Fibroblast of the aortic adventitia (primary cell): ENCODE results near the gene NBAS. TPM values are rescaled to one million over a fixed set of nuclear protein-coding genes. Genes with fewer than 3 reads are reported as not detected.

Experiments
- DNase-seq: peaks from one replicate; pipeline ENCODE4 v3.0.0-alpha.2; 2010; ENCODE audit warnings: low read depth
- H3K4me3 ChIP-seq: 2 replicates; pipeline ENCODE4 v1.5.1; 2011; ENCODE audit warnings: low read depth, mild to moderate bottlenecking, control low read depth, low read length, moderate library complexity
- total RNA-seq: library from RNA; depleted of rRNA; stranded (reverse); fragments of >200 nt; gene quantifications from 2 replicates; pipeline ENCODE4 v1.2.3, GENCODE V29; 2012; ENCODE audit warnings: low replicate concordance
- TF ChIP-seq, protein P1 (sequence below): IDR thresholded peaks from 2 replicates; pipeline ENCODE4 v1.5.1; 2011; ENCODE audit warnings: mild to moderate bottlenecking, low read length, control low read depth, inconsistent platforms; ENCODE audit not compliant: insufficient read depth

The NBAS gene
- total RNA-seq, 1 donor = 76.0 TPM

- no peak for DNase-seq
- no peak overlapping the region for H3K4me3 ChIP-seq
- TF ChIP-seq, protein P1, sequence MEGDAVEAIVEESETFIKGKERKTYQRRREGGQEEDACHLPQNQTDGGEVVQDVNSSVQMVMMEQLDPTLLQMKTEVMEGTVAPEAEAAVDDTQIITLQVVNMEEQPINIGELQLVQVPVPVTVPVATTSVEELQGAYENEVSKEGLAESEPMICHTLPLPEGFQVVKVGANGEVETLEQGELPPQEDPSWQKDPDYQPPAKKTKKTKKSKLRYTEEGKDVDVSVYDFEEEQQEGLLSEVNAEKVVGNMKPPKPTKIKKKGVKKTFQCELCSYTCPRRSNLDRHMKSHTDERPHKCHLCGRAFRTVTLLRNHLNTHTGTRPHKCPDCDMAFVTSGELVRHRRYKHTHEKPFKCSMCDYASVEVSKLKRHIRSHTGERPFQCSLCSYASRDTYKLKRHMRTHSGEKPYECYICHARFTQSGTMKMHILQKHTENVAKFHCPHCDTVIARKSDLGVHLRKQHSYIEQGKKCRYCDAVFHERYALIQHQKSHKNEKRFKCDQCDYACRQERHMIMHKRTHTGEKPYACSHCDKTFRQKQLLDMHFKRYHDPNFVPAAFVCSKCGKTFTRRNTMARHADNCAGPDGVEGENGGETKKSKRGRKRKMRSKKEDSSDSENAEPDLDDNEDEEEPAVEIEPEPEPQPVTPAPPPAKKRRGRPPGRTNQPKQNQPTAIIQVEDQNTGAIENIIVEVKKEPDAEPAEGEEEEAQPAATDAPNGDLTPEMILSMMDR = no peak
These were observed 62.6 kb downstream of the NBAS start for GRCh38 chr2:15498554-15498953.

DNA sequence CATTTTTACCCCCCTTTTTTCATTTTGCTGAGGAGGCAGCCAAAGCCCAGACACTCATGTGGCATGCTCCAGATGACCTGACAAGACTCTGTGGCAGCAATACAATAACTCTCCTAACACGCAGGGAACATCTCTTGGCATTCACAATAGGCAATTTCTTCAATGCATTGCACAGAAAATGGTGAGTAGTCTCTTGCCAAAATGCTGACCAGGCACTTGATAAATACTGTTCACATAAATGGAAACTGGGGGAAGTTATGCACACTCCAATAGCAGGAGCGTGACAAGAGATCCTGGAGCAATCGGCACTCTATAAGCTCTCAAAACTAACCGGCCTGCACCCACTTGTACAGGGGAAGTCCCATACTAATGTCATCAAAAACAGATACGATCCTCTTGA, 66.3 kb downstream of the NBAS start:
- TF ChIP-seq, protein P1 = no peak
- no peak for DNase-seq
- H3K4me3 ChIP-seq = no peak overlapping the region

DNA sequence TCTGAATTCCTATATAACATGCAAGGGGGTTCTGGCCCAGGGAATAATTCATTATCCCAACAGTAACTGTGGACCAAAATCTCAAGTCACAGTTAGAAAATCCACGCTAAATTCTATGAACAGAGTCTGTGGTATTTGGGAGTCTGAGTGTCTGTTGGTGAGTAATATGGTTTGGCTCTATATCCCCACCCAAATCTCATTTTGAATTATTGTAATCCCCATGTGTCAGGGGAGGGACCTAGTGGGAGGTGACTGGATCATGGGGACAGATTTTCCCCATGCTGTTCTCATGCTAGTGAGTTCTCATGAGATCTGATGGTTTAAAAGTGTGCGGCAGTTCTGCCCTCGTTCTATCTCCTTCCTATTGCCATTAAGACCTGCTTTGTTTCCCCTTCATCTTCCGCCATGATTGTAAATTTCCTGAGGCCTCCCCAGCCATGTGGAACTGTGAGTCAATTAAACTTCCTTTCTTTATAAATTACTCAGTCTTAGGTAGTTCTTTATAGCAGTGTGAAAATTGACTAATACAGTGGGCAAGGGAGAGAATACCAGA, 68.3 kb downstream of the NBAS start:
- H3K4me3 ChIP-seq = no peak overlapping the region
- TF ChIP-seq, protein P1 = no peak
- no peak for DNase-seq

DNA sequence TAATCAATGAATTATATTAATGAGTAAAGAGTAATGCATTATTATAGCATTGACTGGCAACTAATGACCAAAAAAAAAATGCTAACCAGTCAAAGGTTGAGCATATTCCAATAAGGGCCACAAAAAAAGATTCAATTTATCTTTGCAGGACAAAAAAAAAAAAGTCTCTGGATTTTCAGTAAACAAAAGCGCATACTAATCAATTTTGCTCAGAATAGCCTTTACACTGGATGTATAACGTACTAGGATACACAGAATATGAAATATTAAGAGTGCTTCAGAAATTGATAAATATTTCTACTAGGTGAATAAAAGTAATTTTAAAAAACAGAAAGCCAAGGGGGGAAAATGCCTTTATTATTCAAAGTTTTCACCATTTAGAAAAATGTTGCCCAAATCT, 74.4 kb downstream of the NBAS start:
- TF ChIP-seq, protein P1 = no peak
- DNase-seq = no peak
- no peak overlapping the region for H3K4me3 ChIP-seq

- H3K4me3 ChIP-seq = no peak overlapping the region
- DNase-seq = no peak
- TF ChIP-seq, protein P1 = no peak
These were observed 75.2 kb downstream of the NBAS start for GRCh38 chr2:15485949-15486348.

- no peak overlapping the region for H3K4me3 ChIP-seq
- DNase-seq = no peak
- TF ChIP-seq, protein P1 = no peak
These were observed 80.1 kb downstream of the NBAS start for GRCh38 chr2:15481000-15481399.

- TF ChIP-seq, protein P1 = no peak
- H3K4me3 ChIP-seq = no peak overlapping the region
- DNase-seq = no peak
These were observed 80.6 kb downstream of the NBAS start for GRCh38 chr2:15480552-15480951.
